Activated CD4-positive, alpha-beta T cell treated with anti-CD3 and anti-CD28 coated beads, Interleukin-2, amount 50 U/mL, for 1 hour (primary cell): ENCODE results near the gene PPM1K.
A peak's percentile ranks its signal among the peaks of the same experiment; 100 is the strongest.

Source experiments
- DNase-seq: peaks from one replicate; pipeline ENCODE4 v3.0.0-alpha.2; 2020

Gene PPM1K

GRCh38 chr4:88216395-88216794 lies 68.0 kb downstream of the PPM1K start:
- DNase-seq, result no peak

- no peak for DNase-seq
Measured at GRCh38 chr4:88215351-88215750, 69.0 kb downstream of the PPM1K start.

- no peak for DNase-seq
Measured at GRCh38 chr4:88212253-88212561, 72.2 kb downstream of the PPM1K start.

- peak; percentile 24 for DNase-seq
Measured at GRCh38 chr4:88211473-88212252, 72.7 kb downstream of the PPM1K start.

GRCh38 chr4:88208156-88208555 lies 76.2 kb downstream of the PPM1K start:
- no peak for DNase-seq
